GM12875 (cell line): ENCODE data around the gene LY86.

Experiments
- H3K4me3 ChIP-seq: one replicate; pipeline ENCODE4 v1.5.1; 2011; ENCODE audit warnings: low read depth, low read length, control low read depth
- TF ChIP-seq, protein P1 (sequence below): IDR thresholded peaks from 2 replicates; pipeline ENCODE4 v1.5.1; 2011; ENCODE audit warnings: low read depth, mild to moderate bottlenecking, control low read depth, inconsistent platforms, low read length, moderate library complexity, borderline replicate concordance; ENCODE audit not compliant: insufficient read depth

LY86 gene

GRCh38 chr6:6560909-6561308 is 27.6 kb upstream of the LY86 start:
- TF ChIP-seq, protein P1, sequence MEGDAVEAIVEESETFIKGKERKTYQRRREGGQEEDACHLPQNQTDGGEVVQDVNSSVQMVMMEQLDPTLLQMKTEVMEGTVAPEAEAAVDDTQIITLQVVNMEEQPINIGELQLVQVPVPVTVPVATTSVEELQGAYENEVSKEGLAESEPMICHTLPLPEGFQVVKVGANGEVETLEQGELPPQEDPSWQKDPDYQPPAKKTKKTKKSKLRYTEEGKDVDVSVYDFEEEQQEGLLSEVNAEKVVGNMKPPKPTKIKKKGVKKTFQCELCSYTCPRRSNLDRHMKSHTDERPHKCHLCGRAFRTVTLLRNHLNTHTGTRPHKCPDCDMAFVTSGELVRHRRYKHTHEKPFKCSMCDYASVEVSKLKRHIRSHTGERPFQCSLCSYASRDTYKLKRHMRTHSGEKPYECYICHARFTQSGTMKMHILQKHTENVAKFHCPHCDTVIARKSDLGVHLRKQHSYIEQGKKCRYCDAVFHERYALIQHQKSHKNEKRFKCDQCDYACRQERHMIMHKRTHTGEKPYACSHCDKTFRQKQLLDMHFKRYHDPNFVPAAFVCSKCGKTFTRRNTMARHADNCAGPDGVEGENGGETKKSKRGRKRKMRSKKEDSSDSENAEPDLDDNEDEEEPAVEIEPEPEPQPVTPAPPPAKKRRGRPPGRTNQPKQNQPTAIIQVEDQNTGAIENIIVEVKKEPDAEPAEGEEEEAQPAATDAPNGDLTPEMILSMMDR: no peak

GRCh38 chr6:6564154-6564553 is 24.4 kb upstream of the LY86 start:
- H3K4me3 ChIP-seq: no peak overlapping the region
- TF ChIP-seq, protein P1: no peak

More at GRCh38 chr6:6560909-6561308, 27.6 kb upstream of the LY86 start:
- no peak overlapping the region for H3K4me3 ChIP-seq

DNA sequence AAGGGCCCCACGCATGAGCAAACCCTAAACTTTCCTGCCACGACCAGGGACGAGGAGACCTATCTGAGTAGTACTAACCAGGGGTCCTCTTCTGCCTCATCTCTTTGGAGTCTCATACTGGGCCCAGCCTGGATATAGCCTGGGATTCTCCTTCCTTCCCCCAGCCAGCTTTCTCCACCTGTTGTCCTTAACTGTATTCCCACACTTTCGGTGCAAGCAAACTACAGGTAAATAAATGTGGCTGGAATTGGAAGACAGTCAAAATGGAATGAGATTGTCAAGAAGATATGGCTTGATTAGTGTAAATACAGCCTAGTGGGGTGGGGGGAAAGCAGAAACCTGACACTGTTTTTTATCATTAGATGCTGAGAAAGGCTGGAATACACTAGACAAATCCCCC is 23.5 kb upstream of the LY86 start:
- H3K4me3 ChIP-seq: no peak overlapping the region
- TF ChIP-seq, protein P1: no peak

- no peak overlapping the region for H3K4me3 ChIP-seq
- TF ChIP-seq, protein P1: no peak
Observed at GRCh38 chr6:6565488-6565887, 23.0 kb upstream of the LY86 start.

- H3K4me3 ChIP-seq: no peak overlapping the region
- TF ChIP-seq, protein P1: no peak
Observed at GRCh38 chr6:6566766-6567165, 21.8 kb upstream of the LY86 start.

GRCh38 chr6:6569096-6569810 is 19.3 kb upstream of the LY86 start:
- TF ChIP-seq, protein P1: no peak
- H3K4me3 ChIP-seq: no peak overlapping the region

- TF ChIP-seq, protein P1: no peak
Observed at GRCh38 chr6:6569811-6570164, 18.7 kb upstream of the LY86 start.

More at GRCh38 chr6:6569811-6570164, 18.7 kb upstream of the LY86 start:
- H3K4me3 ChIP-seq: no peak overlapping the region
